Activated CD4-positive, alpha-beta T cell treated with anti-CD3 and anti-CD28 coated beads, Interleukin-2, amount 50 U/mL, for 1 hour (primary cell): ENCODE measurements around the gene NOP56.

Experiments
- DNase-seq: peaks from one replicate; pipeline ENCODE4 v3.0.0-alpha.2; 2020

NOP56 gene

DNA sequence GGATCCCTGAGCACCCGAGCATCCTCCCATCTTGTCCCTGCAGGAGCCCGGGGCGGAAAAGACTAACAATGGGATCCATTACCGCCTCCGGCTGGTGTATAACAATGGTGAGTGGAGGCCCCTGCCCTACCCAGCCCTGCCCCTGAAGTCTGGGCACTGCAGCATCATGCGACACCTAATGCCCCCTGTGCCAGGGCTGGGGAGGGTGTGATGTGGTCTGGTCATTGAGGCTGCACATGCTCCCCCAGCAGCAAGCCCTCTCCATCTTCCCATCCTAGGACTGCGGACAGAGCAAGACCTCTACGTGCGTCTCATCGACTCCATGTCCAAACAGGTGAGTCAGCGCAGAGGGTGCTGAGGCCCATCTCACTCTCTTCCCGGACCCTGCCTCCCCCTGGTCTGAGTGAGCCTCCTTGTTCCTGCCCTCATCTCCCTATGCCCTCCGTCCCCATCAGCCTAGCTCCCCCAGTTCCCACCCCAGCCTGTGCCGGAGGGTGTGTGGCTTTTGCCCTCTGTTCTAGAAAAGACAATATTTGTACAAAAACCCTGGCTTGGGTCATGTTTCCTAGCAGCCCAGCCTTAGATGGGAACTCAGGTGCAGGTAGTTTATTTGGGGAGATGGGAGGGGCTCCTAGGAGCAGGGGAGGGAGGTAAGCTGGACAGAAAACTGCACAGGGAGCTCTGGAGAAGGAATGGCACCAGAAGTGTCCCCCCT, 53.7 kb downstream of the NOP56 start:
- DNase-seq, result no peak

DNA sequence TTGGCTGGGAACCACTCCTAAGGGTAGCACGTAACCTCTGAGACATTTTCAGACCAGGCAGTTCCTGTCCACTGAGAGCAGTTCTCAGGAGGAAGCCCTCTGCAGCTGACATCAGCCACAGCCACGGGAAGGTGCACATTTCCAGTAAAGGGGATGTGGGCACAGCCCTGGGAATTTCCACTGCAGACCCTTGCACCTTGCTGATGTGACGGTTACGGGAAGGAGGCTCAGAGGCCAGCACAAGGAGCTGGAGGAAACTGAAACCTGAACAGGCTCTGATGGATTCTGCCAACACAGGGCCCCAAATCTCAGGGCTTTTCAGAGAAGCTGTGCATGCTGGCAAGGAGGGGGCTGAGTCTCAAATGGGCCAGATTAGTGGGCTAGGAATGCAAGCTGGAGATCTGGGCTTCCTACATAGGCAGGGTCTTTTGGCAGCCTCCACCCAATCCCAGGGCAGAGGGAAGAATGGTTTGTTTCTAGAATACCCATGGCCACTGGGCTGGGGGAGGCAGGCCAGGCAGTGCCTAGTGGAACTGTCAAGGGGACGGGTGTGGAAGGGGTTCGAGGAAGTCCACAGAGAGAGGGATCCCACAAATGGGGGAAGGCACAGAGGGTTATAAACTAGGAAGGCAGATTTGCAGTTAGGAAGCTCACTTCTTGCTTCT, 54.4 kb downstream of the NOP56 start:
- no peak for DNase-seq

DNA sequence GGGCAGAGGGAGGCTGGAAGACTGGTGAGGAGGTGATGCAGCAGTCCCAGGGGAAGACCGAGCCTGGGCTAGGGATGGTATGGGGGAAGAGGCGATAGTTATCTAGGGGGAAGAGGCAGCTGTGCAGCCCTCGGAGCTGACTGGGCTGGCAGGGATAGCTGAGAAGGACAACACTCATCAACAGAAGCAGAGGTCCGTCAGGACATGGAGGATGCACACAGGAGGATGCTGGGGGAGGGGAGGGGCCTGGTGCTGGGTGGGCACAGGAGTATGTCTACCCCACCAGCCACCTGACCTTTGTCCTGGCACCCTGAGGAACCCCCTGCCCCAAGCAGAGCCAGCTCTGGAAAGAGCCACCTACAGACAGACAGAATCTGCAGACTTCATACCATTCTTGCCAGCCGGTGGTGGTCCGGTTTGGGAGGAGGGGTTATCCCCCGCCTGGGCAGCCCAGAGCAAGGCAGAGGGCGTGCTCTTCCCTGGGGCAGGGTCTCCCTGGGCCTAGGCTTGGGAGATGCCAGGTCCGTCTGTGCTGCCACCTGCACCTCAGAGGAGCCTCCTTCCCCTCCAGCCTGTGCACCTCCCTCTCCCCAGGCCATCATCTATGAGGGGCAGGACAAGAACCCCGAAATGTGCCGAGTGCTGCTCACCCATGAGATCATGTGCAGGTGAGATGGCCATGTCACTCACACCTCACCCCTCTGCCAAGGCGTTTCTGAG, 55.1 kb downstream of the NOP56 start:
- no peak for DNase-seq
